Endothelial cell of umbilical vein (primary cell): ENCODE results near the gene PRELID3B. TPM values are rescaled to one million over a fixed set of nuclear protein-coding genes. Genes with fewer than 3 reads are reported as not detected.

Experiments used
- BruUV-seq: library from RNA; stranded (reverse); fragments of 400-500 nt; replicated peaks from 2 replicates; lab custom pipeline; 2021; lab: Mats Ljungman, UMichigan
- CTCF ChIA-PET: fragments of 300-600, 350-600 bp; sonication (Branson Sonifier 250); formaldehyde crosslinking; loops from one replicate; lab custom pipeline; 2021; ENCODE audit warnings: antibody characterized with exemption, inconsistent platforms; lab: Charles Lee
- POLR2A ChIA-PET: fragments of 300-600, 350-600 bp; sonication (Branson Sonifier 250); formaldehyde crosslinking; loops from one replicate; lab custom pipeline; 2021; ENCODE audit warnings: antibody characterized with exemption, inconsistent platforms; lab: Charles Lee
- DNase-seq: peaks from one replicate; pipeline ENCODE4 v3.0.0-alpha.2; 2011; ENCODE audit warnings: low read depth, low spot score
- FAIRE-seq: peaks from 2 replicates; lab custom pipeline; 2011; peaks lifted over from hg19 to GRCh38; lab: Jason Lieb, UNC
- H2AFZ ChIP-seq: 2 replicates; pipeline ENCODE4 v1.6.0; 2012; ENCODE audit warnings: low read depth, low read length, control low read depth, inconsistent platforms
- H3K27ac ChIP-seq: 2 replicates; pipeline ENCODE4 v1.5.1; 2011; ENCODE audit warnings: low read depth, mild to moderate bottlenecking, control low read depth, low read length, moderate library complexity; ENCODE audit not compliant: insufficient read depth
- H3K27me3 ChIP-seq, 2 experiments: 2 replicates each; pipeline versions ENCODE4 v1.6.0 to v1.6.1; 2011; ENCODE audit warnings: low read length in 2 of 2, mixed read lengths in 1 of 2; ENCODE audit not compliant: control insufficient read depth in 2 of 2, insufficient read depth in 2 of 2
- H3K36me3 ChIP-seq, 2 experiments: 2 replicates in 1 of 2; 3 replicates in 1 of 2; pipeline ENCODE4 v1.5.1; 2011; ENCODE audit warnings: low read length in 2 of 2, mild to moderate bottlenecking in 1 of 2, moderate library complexity in 1 of 2; ENCODE audit not compliant: control insufficient read depth in 2 of 2, insufficient read depth in 2 of 2; ENCODE audit errors: extremely low read depth in 1 of 2
- H3K4me1 ChIP-seq: 3 replicates; pipeline ENCODE4 v1.5.1; 2011; ENCODE audit warnings: mild to moderate bottlenecking, low read length; ENCODE audit not compliant: control insufficient read depth, insufficient read depth; ENCODE audit errors: extremely low read depth
- H3K4me2 ChIP-seq: 2 replicates; pipeline ENCODE4 v1.6.1; 2011; ENCODE audit warnings: low read length, control low read depth, mixed read lengths; ENCODE audit not compliant: insufficient read depth
- H3K4me3 ChIP-seq, 3 experiments: fragments of 200-600 bp in 1 of 3; sonication (generic), shearing (Covaris generic) in 1 of 3; replicated peaks in 1 of 3; 2 replicates each; pipeline ENCODE4 v1.5.1; 2011 to 2016; ENCODE audit warnings: control low read depth in 3 of 3, low read length in 3 of 3, mild to moderate bottlenecking in 2 of 3, inconsistent platforms in 1 of 3, low read depth in 1 of 3, moderate library complexity in 1 of 3; ENCODE audit not compliant: insufficient read depth in 1 of 3
- H3K79me2 ChIP-seq: 2 replicates; pipeline ENCODE4 v1.6.0; 2012; ENCODE audit warnings: low read length, inconsistent platforms; ENCODE audit not compliant: control insufficient read depth, insufficient read depth
- H3K9ac ChIP-seq: replicated peaks from 2 replicates; pipeline ENCODE3; 2011; ENCODE audit warnings: low read length, control low read depth; ENCODE audit not compliant: insufficient read depth; ENCODE audit errors: extremely low read depth
- H3K9me1 ChIP-seq: replicated peaks from 3 replicates; pipeline ENCODE4 v1.6.0; 2011; ENCODE audit warnings: mild to moderate bottlenecking, low read length; ENCODE audit not compliant: control insufficient read depth, insufficient read depth; ENCODE audit errors: extremely low read depth
- H3K9me3 ChIP-seq: replicated peaks from 2 replicates; pipeline ENCODE4 v1.5.1; 2012; ENCODE audit warnings: low read length, inconsistent platforms; ENCODE audit not compliant: control insufficient read depth, insufficient read depth
- H4K20me1 ChIP-seq: replicated peaks from 2 replicates; pipeline ENCODE3; 2011; ENCODE audit warnings: mild to moderate bottlenecking, low read length; ENCODE audit not compliant: control insufficient read depth, insufficient read depth; ENCODE audit errors: extremely low read depth
- EZH2 ChIP-seq: IDR thresholded peaks from 2 replicates; pipeline ENCODE4 v1.6.1; 2012; ENCODE audit warnings: borderline replicate concordance, low read depth, mild to moderate bottlenecking, moderate library complexity, low read length, inconsistent platforms; ENCODE audit not compliant: severe bottlenecking
- FOS ChIP-seq: IDR thresholded peaks from 2 replicates; pipeline ENCODE4 v1.6.1; 2011; ENCODE audit warnings: mild to moderate bottlenecking, low read length, moderate library complexity, borderline replicate concordance; ENCODE audit not compliant: insufficient read depth
- GATA2 ChIP-seq: IDR thresholded peaks from 2 replicates; pipeline ENCODE4 v1.7.0; 2011; ENCODE audit warnings: low read depth, mild to moderate bottlenecking, moderate library complexity, mixed read lengths, low read length; ENCODE audit not compliant: insufficient read length, insufficient read depth
- JUN ChIP-seq: IDR thresholded peaks from 2 replicates; pipeline ENCODE4 v1.6.1; 2011; ENCODE audit warnings: borderline replicate concordance, low read depth; ENCODE audit not compliant: insufficient read length, insufficient read depth
- MAX ChIP-seq: IDR thresholded peaks from 2 replicates; pipeline ENCODE4 v1.6.1; 2011; ENCODE audit not compliant: insufficient read depth, insufficient read length
- MYC ChIP-seq: IDR thresholded peaks from one replicate; pipeline ENCODE4 v1.6.1; 2011; ENCODE audit warnings: mild to moderate bottlenecking, low read depth, low read length
- POLR2A ChIP-seq: IDR thresholded peaks from 2 replicates; pipeline ENCODE4 v1.6.1; 2012; ENCODE audit warnings: low read depth, mild to moderate bottlenecking, control low read depth, low read length
- POLR2AphosphoS5 ChIP-seq: IDR thresholded peaks from 2 replicates; pipeline ENCODE4 v1.6.1; 2012; ENCODE audit warnings: low read depth, mild to moderate bottlenecking, control low read depth, low read length, moderate library complexity; ENCODE audit not compliant: insufficient read depth
- dilution Hi-C: fragments of 300-500 bp; cut with MboI; formaldehyde crosslinking; loops from one replicate; pipeline ENCODE4 v1.15.0; 2019; ENCODE audit warnings: low sequenced_read_pairs; ENCODE audit not compliant: extremely low pct_ligation_motif_present
- intact Hi-C: fragments of 100-400 bp; cut with micrococcal nuclease; formaldehyde crosslinking; loops from one replicate; pipeline ENCODE4 v1.10.0; 2022
- polyA plus RNA-seq, 4 experiments: library from polyadenylated mRNA; depleted of rRNA in 3 of 4; stranded (reverse) in 3 of 4; unstranded in 1 of 4; fragments of >200 nt; gene quantifications; 2 replicates each; pipeline versions ENCODE4 v1.2.1 to v1.2.3, GENCODE V29; 2011 to 2012; ENCODE audit warnings: missing spikeins in 1 of 4
- total RNA-seq: library from RNA; stranded (reverse); gene quantifications from 2 replicates; pipeline ENCODE4 v1.2.3, GENCODE V29; 2021
- TF ChIP-seq, protein P1 (sequence below), 2 donors: IDR thresholded peaks; 1 replicate in 1 of 2; 2 replicates in 1 of 2; pipeline ENCODE4 v1.5.1; 2011; ENCODE audit warnings: low read length in 2 of 2, mild to moderate bottlenecking in 2 of 2, moderate library complexity in 2 of 2, control low read depth in 1 of 2, inconsistent platforms in 1 of 2, low read depth in 1 of 2; ENCODE audit not compliant: insufficient read depth in 1 of 2; ENCODE audit errors: extremely low read depth in 1 of 2

PRELID3B gene
- total and polyA plus RNA-seq, 2 donors (not counting 3 experiments of a cell fraction or from before 2014, with no cell fraction given): 14.9 to 57.2 TPM

GRCh38 chr20:58986286-58986967, 56.2 kb downstream of the PRELID3B start:
- peaks cover 3% of the 10 kb centered on the region for H3K4me1 ChIP-seq
- H2AFZ ChIP-seq: no peak overlapping the region
- H3K9me1 ChIP-seq: no peaks in the 10 kb centered on the region
- no peak for FAIRE-seq
- CTCF ChIA-PET: no interaction called here
- H3K9me3 ChIP-seq: no peaks in the 10 kb centered on the region
- H3K36me3 ChIP-seq: peaks cover 19 to 36% of the 10 kb centered on the region in 2 experiments
- peaks cover 46% of the 10 kb centered on the region for H3K79me2 ChIP-seq
- intact Hi-C loops (loop anchor here (10.0 kb wide), 1 partner anchor 238 kb away; no protein-coding TSS in a partner anchor), dilution Hi-C loops (no loop called here)
- no peaks in the 10 kb centered on the region for H3K27me3 ChIP-seq
- H4K20me1 ChIP-seq: no peaks in the 10 kb centered on the region
- H3K9ac ChIP-seq: no peak overlapping the region
- H3K4me2 ChIP-seq: no peak overlapping the region
- BruUV-seq: no TSS peak
- no peak overlapping the region for H3K27ac ChIP-seq
- no peak for DNase-seq
- H3K4me3 ChIP-seq: no peak overlapping the region
- TF ChIP-seq MAX: no peak
- no peak for TF ChIP-seq JUN
- no peak for TF ChIP-seq POLR2A
- TF ChIP-seq FOS: no peak
- TF ChIP-seq, protein P1, sequence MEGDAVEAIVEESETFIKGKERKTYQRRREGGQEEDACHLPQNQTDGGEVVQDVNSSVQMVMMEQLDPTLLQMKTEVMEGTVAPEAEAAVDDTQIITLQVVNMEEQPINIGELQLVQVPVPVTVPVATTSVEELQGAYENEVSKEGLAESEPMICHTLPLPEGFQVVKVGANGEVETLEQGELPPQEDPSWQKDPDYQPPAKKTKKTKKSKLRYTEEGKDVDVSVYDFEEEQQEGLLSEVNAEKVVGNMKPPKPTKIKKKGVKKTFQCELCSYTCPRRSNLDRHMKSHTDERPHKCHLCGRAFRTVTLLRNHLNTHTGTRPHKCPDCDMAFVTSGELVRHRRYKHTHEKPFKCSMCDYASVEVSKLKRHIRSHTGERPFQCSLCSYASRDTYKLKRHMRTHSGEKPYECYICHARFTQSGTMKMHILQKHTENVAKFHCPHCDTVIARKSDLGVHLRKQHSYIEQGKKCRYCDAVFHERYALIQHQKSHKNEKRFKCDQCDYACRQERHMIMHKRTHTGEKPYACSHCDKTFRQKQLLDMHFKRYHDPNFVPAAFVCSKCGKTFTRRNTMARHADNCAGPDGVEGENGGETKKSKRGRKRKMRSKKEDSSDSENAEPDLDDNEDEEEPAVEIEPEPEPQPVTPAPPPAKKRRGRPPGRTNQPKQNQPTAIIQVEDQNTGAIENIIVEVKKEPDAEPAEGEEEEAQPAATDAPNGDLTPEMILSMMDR (IDR thresholded peaks at IDR 0.05; ENCODE audit: extremely low read depth in 1 of 2, insufficient read depth in 1 of 2, low read depth in 1 of 2, low read length in 2 of 2): no peak
- no peak for TF ChIP-seq GATA2
- TF ChIP-seq POLR2AphosphoS5: no peak
- no peak for TF ChIP-seq EZH2
- TF ChIP-seq MYC: no peak
- POLR2A ChIA-PET: no interaction called here
